NCI-H128 (cell line): Measurements from ENCODE around the gene TXLNG.

Experiments used
- DNase-seq: peaks from one replicate; lab custom pipeline; 2025; ENCODE audit not compliant: unreplicated experiment; lab: John Stamatoyannopoulos, UW

The TXLNG gene

DNA sequence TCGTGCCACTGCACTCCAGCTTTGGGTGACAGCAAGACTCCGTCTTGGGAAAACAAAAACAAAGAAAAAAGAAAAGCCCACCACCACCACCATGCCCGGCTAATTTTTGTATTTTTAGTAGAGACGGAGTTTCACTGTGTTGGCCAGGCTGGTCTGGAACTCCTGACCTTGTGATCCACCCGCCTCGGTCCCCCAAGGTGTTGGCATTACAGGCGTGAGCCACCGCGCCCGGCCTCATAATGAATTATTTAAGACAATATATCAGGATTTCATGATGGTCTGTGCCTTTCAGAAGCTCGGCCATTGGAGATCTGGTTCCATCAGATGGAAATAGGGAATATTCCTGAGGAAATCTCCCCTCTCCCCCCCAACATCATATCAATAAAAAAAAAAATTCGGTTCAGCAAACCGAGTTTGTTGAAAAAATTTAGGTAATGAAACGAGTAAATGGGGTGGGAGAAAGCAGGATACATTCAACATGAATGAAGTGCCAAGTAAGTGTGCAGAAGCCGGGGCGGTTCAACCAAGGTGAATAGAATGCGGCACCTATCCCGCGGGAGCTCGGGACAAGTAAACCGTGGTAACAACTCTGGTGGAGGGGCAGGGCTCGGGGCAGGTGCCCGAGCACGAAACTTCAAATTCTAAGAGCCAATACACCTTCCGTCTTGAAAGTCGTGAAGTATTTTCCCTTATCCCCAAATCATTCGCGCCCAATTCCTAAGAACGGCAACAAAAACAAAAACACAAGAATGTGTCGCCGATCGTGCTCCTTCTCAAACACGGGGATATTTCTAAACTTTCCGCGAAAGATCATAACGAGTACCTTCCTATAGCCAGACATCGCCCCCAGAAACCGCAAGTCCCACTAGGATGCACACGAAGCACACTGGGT is 773 bp upstream of the TXLNG start:
- DNase-seq: no peak

DNA sequence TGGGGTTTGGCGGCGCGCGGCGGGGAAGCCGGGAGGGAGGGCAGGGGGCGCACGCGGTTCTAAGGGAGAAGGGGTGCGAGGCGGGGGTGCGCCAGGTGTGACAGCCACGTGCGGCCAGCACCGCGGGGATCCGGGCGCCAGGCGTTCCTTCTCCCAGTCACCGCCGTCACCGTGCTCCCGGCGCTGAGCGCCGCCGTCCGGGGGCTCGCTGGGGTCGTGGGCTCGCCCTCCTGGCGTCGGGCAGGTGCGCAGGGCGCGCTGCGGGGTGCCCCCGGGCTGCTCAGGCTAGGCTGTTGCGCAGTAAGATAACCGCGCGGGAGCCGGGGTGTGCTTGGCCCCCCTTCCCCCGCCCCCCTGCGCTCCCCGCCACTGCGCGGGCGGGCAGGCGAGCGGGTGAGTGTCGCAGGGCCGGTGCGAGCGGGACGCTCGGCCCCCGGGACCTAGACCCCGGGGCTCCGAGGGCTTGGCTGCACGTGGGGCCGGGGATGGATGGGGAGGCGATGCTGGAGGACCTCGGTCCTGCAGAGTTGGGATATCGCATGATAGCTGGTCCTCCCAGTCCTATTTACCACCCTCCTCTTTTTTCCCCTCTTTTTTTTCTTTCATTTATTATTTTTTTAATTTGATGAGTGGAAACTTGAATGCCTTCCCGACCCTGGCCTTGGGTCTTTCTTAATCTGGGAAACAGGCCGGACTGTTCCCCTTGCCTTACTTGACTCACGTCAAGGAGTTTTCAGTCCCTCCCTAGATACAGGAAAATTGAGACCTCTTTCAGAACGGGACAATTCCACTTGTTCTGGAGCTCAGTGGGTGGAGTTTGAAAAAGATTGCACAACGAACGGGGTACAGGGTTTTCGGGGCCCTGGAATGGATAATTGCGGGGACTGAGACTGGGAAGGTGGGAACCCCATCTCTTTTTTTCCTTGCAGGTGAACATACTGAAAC is 797 bp downstream of the TXLNG start:
- no peak for DNase-seq

DNA sequence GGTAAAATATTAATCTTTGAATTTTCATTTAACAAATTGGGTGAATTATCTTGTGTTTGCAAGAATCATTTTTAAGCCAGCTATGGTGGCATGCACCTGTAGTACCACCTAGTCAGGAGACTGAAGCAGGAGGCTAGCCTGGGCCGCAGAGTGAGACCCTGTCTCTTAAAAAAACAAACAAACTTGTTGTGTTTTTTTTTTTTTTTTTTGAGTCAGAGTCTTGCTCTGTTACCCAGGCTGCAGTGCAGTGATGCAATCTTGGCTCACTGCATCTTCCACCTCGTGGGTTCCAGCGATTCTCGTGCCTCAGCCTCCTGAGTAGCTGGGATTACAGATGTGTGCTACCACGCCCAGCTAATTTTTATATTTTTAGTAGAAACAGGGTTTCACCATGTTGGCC is 2.2 kb downstream of the TXLNG start:
- DNase-seq: no peak

DNA sequence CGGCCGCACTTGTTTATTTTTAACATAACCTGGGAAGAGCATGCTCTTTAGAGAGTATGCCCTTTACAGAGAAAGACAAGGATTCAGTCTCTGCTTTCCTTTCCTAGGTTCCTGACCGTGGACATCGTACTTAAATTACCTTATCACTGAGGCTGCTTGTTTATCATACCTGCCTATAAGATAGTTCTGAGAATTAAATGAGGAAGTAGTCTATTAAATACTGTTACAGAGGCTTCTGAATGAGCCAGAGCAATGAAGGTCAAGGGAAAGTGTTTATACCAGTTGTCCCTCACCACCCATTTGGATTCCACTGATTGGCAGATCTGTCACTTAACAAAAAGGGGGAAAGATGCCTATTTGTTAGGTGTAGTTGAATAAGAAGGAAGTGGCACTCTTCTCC is 10.0 kb downstream of the TXLNG start:
- DNase-seq: no peak

DNA sequence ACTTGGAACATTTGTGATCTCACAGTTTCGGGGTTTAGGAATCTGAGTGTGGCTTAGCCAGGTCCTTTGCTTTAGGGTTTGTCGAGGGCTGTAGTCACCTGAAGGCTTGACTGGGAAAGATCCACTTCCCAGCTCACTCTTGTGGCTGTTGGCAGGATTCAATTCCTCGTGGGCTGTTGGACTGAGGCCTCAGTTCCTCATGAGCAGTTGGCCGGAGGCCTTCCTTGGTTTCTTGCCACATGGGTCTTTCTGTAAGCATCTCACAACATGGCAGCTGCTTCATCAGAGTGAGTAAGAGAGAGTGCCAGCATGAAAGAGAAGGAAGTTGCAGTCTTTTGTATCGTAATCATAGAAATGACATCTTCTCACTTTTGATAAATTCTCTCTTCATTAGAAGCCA is 11.1 kb downstream of the TXLNG start:
- no peak for DNase-seq

DNA sequence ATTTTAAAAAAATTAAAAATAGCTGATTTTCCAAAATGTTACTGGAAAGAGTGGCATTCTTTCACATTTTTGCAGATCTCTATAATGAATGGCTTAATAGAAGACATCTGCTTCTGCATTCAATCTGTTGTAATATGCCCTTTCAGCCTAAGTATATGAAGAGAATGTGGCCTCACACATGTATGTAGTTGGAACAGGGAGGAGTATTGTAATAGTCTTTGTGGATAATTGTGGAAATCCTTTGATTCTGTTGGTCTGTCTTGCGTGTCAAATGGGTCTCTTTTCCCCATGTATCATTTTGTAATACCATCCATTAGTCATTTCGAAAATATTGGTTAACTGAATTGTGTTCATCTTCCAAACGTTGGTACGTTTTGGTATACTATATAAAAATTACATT is 11.6 kb downstream of the TXLNG start:
- DNase-seq: no peak

DNA sequence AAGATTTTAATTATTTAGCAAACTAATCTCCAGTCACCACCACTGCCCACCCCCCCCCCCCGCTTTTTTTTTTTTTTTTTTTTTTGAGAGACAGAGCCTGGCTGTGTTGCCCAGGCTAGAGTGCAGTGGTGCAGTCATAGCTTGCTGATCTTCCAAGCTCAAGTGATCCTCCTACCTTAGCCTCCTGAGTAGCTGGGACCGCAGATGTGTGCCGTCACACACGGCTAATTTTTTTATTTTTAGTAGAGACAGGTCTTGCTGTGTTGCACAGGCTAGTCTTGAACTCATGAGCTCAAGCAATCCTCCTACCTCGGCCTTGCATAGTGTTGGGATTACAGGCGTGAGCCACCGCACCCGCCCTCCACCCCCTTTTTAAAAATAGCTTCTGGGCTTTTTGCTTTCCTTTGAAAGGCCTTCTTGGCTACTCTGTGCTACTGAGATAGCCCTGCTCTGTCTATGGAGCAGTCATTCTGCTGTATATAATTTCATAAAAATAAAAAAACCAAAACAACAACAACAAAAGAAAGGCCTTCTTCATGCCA is 18.7 kb downstream of the TXLNG start:
- DNase-seq: no peak

DNA sequence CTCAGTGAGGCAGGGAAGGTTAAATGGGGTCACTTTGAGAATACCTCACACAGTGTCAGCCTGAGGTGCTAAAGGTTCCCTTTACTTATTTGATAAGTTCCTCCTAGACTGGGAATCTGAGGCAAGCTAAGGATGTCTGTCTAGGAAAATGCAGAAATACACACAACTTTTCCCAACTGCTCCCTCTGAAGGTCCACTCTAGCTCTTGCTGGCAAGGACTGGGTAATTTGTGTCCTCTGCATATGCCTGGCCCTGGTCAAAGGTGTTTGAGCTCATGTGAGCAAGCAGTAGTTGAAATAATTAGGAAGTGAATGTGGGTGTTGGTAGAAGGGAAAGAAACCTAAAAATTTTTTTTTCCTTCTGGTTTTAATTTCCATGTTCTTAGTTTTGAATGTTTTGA is 21.3 kb downstream of the TXLNG start:
- DNase-seq: no peak

DNA sequence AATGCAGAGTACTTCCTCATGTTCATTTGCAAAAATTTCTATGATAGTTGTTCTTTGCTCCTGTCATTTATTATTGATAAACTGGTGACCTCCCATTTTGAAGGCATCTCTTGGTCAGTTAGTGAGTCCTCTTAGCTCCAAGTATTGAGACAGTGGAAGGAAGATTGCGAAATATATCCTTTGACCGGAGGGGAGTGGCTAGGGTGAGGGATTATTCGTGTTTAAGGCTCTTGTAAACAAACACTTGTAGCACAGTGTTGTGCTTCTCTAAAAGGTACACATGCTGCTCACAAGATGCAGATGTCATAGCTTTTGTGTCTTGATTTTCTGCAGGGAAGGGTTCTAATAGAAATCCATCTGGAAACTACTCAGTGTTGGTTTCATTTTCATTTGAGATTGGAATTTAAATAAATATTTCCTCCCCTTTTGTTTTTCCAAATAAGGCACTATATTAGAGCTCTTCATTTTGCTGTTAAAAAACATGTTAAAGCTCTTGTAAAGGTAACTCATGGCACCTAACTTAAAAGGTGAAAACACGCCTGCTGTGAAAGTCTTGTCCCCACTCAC is 21.8 kb downstream of the TXLNG start:
- no peak for DNase-seq

DNA sequence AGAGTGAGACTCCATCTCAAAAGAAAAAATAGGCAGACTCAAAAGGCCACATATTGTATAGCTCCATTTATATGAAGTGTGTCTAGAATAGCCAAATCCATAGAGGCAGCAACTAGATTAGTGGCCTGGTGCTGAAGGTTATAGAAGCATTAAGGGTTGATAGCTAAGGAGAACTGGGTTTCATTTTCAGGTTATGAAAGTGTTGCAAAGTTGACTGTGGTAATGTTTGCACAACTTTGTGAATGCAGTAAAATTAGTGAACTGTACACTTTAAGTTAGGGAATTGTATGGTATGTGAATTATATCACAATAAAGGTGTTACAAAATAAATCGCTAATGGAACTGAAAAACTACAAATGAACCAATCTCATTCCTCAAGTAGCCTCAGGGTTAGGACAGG is 28.3 kb downstream of the TXLNG start:
- no peak for DNase-seq

DNA sequence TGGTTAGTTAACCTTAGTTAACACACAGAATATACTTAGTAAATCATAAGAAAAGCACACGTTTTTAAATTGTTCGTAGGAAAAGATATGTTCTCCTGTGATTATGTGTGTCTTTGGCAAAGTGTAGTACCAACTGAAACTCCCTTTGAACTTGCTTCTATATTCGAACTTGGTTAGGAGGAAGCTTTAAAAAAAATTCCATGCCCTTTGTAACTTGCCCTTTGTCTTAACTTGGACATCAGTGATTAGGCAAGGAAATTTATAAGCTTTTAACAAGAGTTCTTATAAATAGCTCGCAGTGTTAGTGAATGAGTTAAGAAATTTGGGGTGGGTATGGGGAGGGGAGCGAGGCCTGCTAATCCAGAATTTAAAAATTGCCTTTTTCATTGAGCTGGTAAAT is 33.4 kb downstream of the TXLNG start:
- DNase-seq: no peak

DNA sequence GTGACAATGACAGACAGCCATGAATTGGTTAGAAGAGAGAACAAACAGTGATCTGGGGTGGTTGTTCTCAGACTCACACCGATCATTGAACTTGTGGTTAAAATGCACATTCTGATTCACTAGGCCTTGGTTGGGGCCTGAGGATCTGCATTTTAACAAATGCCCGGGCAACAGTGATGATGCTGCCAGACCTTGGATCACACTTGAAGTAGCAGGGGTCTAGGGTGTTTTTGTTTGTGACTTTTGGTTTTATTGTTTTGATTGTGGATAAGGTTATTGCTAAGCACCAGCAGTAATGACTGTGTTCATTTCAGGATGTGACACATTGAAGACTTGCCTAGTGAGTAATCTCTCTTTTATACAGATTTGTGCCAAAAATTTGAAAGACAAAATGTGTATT is 36.5 kb downstream of the TXLNG start:
- DNase-seq: no peak

DNA sequence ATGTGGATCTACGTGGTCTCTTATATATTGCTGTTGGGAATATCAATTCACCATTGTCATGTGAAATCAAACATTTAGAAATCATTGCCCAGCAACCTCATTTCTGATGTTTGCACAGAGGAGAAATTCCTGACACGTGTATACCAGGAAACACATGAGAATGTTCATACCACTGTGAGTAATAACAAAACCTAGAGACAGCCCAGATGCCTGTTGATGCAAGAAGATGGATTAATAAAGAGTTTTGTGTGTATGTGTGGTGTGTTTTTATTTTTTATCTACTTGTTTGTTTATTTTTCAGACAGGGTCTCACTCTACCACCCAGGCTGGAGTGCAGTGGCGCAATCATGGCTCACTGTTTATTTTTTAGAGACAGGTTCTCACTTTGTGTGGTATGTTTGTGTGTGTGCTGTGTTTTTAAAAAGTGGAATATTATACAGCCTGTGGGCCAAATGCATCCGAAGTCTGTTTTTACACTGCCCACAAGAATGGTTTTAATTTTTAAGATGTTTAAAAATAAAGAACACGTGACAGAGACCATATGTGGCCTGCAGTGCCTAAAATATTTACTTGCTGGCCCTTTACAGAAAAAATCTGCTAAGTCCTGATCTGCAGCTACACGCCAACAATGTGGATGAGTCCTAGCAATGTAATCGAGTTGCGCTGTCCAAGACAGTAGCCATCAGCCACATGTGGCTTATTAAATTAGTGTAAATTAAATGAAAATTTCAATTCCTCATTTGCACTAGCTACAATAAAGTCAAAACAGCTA is 39.2 kb downstream of the TXLNG start:
- DNase-seq: no peak

DNA sequence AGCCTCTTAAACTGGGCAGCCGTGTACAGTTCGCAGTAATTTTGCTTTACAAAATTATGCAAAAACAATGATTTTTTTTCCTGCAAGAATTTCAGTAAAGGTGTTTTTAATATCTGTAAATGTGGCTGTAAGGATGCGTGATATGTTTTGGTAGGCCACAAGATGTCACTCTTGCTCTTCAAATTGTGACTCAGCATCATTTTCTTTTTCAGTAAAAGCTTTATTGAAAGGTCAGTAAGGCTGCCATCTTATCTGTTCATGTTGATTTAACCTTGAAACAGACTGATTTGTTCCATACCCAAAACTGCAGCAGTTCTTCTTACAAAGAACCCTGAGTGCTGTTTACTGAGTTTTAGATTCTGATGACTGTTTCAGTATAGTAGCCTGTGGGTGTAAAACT is 39.9 kb downstream of the TXLNG start:
- DNase-seq: no peak

DNA sequence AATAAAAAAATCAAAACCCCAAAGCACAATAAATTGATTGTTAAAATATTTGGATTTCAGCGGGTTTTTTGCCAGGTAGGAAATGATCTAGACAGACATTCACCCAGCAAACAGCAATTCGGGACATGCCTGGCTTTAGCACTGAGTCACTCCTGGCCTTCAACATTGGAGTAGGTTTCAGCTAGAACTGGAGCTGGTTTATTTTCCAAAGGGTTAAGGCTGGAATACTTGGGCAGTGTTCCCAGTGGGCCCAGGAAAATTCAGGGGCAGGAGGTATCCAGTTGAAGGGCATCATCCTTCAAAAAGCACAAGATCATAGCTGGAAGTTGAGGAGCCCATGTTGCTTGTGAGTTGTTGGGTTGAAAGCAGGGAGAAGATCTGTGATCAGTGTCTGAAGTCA is 41.0 kb downstream of the TXLNG start:
- no peak for DNase-seq

DNA sequence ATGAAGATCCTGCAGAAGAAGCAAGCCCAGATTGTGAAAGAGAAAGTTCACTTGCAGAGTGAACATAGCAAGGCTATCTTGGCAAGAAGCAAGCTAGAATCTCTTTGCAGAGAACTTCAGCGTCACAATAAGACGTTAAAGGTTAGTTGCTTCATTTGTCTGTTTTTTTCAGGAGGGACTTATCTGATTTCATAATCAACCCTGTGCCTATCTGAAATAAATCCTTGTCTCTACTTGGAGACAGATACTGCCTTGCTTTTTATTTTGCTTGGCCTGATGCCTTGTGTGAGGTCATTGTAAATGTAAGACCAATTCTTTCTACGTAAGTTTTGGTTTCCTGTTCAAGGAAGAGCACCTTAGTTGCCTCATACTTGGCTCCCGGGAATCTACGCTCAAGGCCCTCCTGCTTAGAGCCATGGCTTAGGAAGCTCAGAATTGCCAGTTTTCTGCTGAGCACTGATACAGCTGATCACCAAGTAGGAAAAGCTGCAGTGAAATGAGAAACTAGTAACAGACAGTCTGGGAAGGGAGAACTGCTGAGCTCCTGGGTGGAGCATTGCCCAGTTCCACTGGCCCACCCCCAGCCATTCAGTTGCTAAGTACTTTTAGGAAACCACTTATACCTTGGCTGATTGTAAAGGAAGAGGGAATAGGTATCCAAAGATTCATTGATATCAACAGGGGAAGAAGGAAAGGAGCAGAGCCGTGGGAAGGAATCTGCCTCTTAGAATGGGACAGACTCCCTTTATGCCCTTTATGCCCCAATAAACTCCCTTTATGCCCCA is 42.0 kb downstream of the TXLNG start:
- no peak for DNase-seq

DNA sequence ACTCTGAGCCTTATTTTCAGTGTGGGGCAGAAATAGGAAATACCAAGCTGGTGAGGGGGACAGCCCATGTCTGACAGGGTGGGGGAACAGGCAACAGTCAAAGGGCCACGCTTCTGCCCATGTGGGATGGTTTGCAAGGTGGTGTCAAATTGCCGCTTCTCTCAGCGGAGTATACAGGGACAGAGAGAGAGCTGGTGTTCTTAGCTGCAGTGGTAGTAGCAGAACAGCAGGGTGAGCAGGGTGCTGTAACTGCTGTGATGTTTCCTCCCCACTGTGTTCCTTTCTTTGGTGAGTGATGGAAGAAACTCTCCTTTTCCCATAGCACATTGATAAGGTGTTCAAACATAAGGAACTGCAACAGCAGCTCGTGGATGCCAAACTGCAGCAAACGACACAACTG is 46.0 kb downstream of the TXLNG start:
- DNase-seq: no peak

DNA sequence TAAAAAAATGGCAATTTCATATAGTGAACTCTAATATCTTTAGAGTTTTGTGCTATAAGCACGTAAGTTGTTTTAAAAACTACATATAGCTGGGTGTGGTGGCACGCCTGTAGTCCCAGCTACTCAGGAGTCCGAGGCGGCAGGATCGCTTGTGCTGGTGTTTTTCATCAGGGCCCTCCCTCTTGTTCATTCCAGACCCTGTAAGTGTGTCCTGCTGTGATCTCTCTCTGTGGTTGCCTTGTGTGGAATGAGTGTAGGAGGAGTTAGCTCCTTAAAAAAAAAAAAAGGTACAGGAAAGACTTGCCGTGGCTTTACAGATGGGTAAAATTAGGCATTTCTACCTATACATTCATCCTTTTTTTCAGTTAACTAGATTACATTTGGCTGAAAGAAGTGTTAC is 48.5 kb downstream of the TXLNG start:
- no peak for DNase-seq

DNA sequence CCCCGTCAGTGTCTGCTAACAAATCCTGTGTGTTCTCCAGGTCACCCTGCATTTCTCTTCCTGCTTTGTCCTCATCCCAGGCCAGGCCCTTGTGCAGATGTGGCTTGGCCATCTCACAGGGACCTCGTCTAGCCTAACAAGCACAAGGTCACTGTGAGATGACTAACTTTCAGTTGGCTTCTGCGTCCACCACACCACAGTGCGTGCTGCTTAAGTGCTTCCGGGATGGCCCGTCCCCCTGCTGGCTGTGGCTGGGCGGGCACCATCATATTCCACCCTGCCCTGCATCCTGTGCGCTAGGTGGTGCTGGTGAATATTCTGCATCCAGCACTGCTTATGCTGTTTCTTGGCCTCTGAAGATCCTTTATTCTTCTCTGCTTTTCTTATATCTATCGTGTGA is 50.1 kb downstream of the TXLNG start:
- DNase-seq: no peak
